ENCODE data around the gene ZC3HAV1. TPM values are rescaled to one million over a fixed set of nuclear protein-coding genes. Genes with fewer than 3 reads are reported as not detected.
A peak's percentile ranks its signal among the peaks of the same experiment; 100 is the strongest.

The ZC3HAV1 gene
- total and polyA plus RNA-seq, 2 experiments from 2014 or later, result 24.8 to 56.8 TPM

DNA sequence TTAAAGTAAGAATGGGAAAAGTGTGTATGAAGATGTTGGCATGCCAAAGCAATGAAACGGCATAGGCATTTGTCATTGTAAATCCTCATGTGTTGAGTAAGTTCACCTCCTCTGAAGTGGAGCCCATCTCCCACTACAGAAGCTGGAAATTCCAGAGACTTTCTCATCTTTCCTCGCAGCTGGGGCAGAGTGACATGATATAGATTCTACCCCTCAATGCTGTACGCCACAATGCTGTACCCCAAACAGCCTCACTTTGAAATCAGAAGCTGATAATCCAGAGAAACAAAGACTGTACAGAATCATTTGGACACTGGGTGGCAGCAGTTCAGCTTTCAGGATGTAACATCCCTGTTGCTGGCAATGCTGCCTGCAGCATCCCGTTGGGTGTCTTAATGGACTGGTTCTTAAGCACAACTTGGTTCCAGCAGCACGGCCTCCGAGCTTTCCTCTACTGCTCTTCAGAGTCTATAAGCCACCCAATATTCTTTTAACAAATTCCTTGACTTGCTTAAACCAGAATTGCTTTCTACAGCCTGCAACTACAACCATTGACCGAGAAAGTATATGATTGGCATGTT, 92.5 kb downstream of the ZC3HAV1 start (continued):
- TF ChIP-seq POLR2AphosphoS5 (IDR thresholded peaks at IDR 0.05; ENCODE audit: low read depth) (no peak), ZNF114 (CRISPR knock-in tag; IDR thresholded peaks at IDR 0.05) (no peak)

DNA sequence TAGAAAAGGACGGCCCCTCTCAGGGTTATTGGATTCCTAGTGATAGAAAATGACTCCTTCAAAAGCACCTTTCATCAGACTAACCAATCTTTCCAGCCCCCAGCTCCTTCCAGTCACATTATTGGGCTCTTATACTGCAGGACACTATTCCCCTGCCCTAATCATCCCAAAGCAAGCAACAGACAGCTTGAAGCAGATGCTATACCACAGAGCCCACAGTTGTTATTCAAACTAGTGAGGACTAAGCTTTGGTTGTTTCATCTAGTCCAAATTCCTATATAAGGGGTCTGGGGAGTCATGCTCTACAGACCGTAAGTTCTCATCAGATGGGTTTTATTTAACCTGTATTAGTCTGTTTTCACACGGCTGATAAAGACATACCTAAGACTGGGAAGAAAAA, 98.1 kb downstream of the ZC3HAV1 start:
- no peak overlapping the region for H3K27ac Mint-ChIP-seq
- DNase-seq (ENCODE audit: low spot score) (no peak), ATAC-seq (peak; percentile 60)
- no peak overlapping the region for H3K4me3 ChIP-seq
- H3K27ac ChIP-seq (ENCODE audit: low read depth), result no peak overlapping the region
- H3K4me1 ChIP-seq (ENCODE audit: insufficient read depth), result no peaks in the 10 kb centered on the region; the same call in 1 of the 2 replicates
- H3K9me3 Mint-ChIP-seq, result peaks cover 10% of the 10 kb centered on the region; the same call in 2 of the 3 replicates
- no peak overlapping the region for H3K4me3 Mint-ChIP-seq
- H3K4me2 ChIP-seq, result no peak overlapping the region
- no peaks in the 10 kb centered on the region; the same call in 1 of the 2 replicates for H4K20me1 ChIP-seq (replicated peaks; ENCODE audit: insufficient read depth)
- H3K36me3 ChIP-seq (ENCODE audit: insufficient read depth), result no peaks in the 10 kb centered on the region
- H3K9me2 ChIP-seq (ENCODE audit: insufficient read depth), result peaks cover 13% of the 10 kb centered on the region; the same call in 1 of the 2 replicates
- no peaks in the 10 kb centered on the region for H3K27me3 ChIP-seq (ENCODE audit: insufficient read depth)
- 0 out of 2 replicates have a peak overlapping the region, but pooled peaks have one; percentile 21 for H2AFZ ChIP-seq
- TF ChIP-seq STAT1 (IDR thresholded peaks at IDR 0.05; ENCODE audit: unreplicated experiment) (no peak), CREB1 (CRISPR knock-in tag; IDR thresholded peaks at IDR 0.05; ENCODE audit: low read depth) (no peak), ZNF331 (CRISPR knock-in tag; IDR thresholded peaks at IDR 0.05; ENCODE audit: low read depth) (no peak), EZH2 (IDR thresholded peaks at IDR 0.05; ENCODE audit: low read depth, unreplicated experiment) (no peak), POLR2AphosphoS5 (IDR thresholded peaks at IDR 0.05; ENCODE audit: low read depth) (no peak), NANOG (IDR thresholded peaks at IDR 0.05; ENCODE audit: borderline replicate concordance) (no peak)
- TF ChIP-seq, protein P1, sequence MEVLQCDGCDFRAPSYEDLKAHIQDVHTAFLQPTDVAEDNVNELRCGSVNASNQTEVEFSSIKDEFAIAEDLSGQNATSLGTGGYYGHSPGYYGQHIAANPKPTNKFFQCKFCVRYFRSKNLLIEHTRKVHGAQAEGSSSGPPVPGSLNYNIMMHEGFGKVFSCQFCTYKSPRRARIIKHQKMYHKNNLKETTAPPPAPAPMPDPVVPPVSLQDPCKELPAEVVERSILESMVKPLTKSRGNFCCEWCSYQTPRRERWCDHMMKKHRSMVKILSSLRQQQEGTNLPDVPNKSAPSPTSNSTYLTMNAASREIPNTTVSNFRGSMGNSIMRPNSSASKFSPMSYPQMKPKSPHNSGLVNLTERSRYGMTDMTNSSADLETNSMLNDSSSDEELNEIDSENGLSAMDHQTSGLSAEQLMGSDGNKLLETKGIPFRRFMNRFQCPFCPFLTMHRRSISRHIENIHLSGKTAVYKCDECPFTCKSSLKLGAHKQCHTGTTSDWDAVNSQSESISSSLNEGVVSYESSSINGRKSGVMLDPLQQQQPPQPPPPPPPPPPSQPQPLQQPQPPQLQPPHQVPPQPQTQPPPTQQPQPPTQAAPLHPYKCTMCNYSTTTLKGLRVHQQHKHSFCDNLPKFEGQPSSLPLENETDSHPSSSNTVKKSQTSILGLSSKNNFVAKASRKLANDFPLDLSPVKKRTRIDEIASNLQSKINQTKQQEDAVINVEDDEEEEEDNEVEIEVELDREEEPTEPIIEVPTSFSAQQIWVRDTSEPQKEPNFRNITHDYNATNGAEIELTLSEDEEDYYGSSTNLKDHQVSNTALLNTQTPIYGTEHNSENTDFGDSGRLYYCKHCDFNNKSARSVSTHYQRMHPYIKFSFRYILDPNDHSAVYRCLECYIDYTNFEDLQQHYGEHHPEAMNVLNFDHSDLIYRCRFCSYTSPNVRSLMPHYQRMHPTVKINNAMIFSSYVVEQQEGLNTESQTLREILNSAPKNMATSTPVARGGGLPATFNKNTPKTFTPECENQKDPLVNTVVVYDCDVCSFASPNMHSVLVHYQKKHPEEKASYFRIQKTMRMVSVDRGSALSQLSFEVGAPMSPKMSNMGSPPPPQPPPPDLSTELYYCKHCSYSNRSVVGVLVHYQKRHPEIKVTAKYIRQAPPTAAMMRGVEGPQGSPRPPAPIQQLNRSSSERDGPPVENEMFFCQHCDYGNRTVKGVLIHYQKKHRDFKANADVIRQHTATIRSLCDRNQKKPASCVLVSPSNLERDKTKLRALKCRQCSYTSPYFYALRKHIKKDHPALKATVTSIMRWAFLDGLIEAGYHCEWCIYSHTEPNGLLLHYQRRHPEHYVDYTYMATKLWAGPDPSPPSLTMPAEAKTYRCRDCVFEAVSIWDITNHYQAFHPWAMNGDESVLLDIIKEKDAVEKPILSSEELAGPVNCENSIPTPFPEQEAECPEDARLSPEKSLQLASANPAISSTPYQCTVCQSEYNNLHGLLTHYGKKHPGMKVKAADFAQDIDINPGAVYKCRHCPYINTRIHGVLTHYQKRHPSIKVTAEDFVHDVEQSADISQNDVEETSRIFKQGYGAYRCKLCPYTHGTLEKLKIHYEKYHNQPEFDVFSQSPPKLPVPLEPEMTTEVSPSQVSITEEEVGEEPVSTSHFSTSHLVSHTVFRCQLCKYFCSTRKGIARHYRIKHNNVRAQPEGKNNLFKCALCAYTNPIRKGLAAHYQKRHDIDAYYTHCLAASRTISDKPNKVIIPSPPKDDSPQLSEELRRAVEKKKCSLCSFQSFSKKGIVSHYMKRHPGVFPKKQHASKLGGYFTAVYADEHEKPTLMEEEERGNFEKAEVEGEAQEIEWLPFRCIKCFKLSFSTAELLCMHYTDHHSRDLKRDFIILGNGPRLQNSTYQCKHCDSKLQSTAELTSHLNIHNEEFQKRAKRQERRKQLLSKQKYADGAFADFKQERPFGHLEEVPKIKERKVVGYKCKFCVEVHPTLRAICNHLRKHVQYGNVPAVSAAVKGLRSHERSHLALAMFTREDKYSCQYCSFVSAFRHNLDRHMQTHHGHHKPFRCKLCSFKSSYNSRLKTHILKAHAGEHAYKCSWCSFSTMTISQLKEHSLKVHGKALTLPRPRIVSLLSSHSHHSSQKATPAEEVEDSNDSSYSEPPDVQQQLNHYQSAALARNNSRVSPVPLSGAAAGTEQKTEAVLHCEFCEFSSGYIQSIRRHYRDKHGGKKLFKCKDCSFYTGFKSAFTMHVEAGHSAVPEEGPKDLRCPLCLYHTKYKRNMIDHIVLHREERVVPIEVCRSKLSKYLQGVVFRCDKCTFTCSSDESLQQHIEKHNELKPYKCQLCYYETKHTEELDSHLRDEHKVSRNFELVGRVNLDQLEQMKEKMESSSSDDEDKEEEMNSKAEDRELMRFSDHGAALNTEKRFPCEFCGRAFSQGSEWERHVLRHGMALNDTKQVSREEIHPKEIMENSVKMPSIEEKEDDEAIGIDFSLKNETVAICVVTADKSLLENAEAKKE (CRISPR knock-in tag; IDR thresholded peaks at IDR 0.05), result no peak
- TF ChIP-seq, protein P2, sequence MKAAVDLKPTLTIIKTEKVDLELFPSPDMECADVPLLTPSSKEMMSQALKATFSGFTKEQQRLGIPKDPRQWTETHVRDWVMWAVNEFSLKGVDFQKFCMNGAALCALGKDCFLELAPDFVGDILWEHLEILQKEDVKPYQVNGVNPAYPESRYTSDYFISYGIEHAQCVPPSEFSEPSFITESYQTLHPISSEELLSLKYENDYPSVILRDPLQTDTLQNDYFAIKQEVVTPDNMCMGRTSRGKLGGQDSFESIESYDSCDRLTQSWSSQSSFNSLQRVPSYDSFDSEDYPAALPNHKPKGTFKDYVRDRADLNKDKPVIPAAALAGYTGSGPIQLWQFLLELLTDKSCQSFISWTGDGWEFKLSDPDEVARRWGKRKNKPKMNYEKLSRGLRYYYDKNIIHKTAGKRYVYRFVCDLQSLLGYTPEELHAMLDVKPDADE (IDR thresholded peaks at IDR 0.05), result no peak
- TF ChIP-seq, protein P3, sequence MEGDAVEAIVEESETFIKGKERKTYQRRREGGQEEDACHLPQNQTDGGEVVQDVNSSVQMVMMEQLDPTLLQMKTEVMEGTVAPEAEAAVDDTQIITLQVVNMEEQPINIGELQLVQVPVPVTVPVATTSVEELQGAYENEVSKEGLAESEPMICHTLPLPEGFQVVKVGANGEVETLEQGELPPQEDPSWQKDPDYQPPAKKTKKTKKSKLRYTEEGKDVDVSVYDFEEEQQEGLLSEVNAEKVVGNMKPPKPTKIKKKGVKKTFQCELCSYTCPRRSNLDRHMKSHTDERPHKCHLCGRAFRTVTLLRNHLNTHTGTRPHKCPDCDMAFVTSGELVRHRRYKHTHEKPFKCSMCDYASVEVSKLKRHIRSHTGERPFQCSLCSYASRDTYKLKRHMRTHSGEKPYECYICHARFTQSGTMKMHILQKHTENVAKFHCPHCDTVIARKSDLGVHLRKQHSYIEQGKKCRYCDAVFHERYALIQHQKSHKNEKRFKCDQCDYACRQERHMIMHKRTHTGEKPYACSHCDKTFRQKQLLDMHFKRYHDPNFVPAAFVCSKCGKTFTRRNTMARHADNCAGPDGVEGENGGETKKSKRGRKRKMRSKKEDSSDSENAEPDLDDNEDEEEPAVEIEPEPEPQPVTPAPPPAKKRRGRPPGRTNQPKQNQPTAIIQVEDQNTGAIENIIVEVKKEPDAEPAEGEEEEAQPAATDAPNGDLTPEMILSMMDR (conservative IDR thresholded peaks at IDR 0.05; ENCODE audit: low read depth in 2 of 2), result no peak
- TF ChIP-seq, protein P4, sequence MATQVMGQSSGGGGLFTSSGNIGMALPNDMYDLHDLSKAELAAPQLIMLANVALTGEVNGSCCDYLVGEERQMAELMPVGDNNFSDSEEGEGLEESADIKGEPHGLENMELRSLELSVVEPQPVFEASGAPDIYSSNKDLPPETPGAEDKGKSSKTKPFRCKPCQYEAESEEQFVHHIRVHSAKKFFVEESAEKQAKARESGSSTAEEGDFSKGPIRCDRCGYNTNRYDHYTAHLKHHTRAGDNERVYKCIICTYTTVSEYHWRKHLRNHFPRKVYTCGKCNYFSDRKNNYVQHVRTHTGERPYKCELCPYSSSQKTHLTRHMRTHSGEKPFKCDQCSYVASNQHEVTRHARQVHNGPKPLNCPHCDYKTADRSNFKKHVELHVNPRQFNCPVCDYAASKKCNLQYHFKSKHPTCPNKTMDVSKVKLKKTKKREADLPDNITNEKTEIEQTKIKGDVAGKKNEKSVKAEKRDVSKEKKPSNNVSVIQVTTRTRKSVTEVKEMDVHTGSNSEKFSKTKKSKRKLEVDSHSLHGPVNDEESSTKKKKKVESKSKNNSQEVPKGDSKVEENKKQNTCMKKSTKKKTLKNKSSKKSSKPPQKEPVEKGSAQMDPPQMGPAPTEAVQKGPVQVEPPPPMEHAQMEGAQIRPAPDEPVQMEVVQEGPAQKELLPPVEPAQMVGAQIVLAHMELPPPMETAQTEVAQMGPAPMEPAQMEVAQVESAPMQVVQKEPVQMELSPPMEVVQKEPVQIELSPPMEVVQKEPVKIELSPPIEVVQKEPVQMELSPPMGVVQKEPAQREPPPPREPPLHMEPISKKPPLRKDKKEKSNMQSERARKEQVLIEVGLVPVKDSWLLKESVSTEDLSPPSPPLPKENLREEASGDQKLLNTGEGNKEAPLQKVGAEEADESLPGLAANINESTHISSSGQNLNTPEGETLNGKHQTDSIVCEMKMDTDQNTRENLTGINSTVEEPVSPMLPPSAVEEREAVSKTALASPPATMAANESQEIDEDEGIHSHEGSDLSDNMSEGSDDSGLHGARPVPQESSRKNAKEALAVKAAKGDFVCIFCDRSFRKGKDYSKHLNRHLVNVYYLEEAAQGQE (IDR thresholded peaks at IDR 0.05; ENCODE audit: unreplicated experiment), result no peak
- 0 out of 3 replicates have a peak, but pooled peaks cover 7% of the 10 kb centered on the region for H3K36me3 Mint-ChIP-seq (ENCODE audit: low read depth)
- peaks cover 13% of the 10 kb centered on the region; the same call in 2 of the 3 replicates for H3K4me1 Mint-ChIP-seq
- peaks cover 1% of the 10 kb centered on the region for H3K27me3 Mint-ChIP-seq (ENCODE audit: insufficient read depth, low read depth, poor library complexity)
- H3F3A ChIP-seq (replicated peaks; ENCODE audit: low read depth), result no peaks in the 10 kb centered on the region
- H3K79me2 ChIP-seq (replicated peaks; ENCODE audit: insufficient read depth), result no peaks in the 10 kb centered on the region
